Astrocyte (in vitro differentiated cells and primary cell): Measurements from ENCODE around the gene DNAJA4.

Source experiments
- CTCF ChIP-seq: IDR thresholded peaks from 2 replicates; pipeline ENCODE4 v1.5.1; 2011; ENCODE audit warnings: low read depth, mild to moderate bottlenecking, inconsistent platforms, low read length, moderate library complexity; ENCODE audit not compliant: insufficient read depth
- EZH2 ChIP-seq: IDR thresholded peaks from 2 replicates; pipeline ENCODE4 v1.6.1; 2012; ENCODE audit warnings: mild to moderate bottlenecking, low read length, inconsistent platforms; ENCODE audit not compliant: insufficient read depth

- TF ChIP-seq CTCF (no peak), EZH2 (no peak)
These were observed 5.1 kb upstream of the DNAJA4 start for GRCh38 chr15:78259232-78259631.
